IMR-90 (cell line): ENCODE results near the gene HS3ST6. TPM values are rescaled to one million over a fixed set of nuclear protein-coding genes. Genes with fewer than 3 reads are reported as not detected.

Source experiments
- ATAC-seq: fragments of 200-7000 bp; cut with Tn5 transposase; 2 replicates; pipeline ENCODE4 v1.9.1; 2020; ENCODE audit warnings: low read depth, mild to moderate bottlenecking, moderate library complexity
- BruUV-seq: library from RNA; stranded (reverse); fragments of 400-500 nt; replicated peaks from 2 replicates; lab custom pipeline; 2021; lab: Mats Ljungman, UMichigan
- CTCF ChIA-PET: fragments of 300-600 bp; formaldehyde crosslinking; extraction: SDS; loops from one replicate; lab custom pipeline; 2021; ENCODE audit warnings: antibody characterized with exemption; lab: Yijun Ruan, JAX
- POLR2A ChIA-PET: fragments of 300-600 bp; sonication (Branson Sonifier 250); formaldehyde crosslinking; loops from one replicate; lab custom pipeline; 2022; ENCODE audit warnings: antibody characterized with exemption; ENCODE audit not compliant: unreplicated experiment; lab: Charles Lee
- DNase-seq: peaks from one replicate; pipeline ENCODE4 v3.0.0; 2013
- H2AFZ ChIP-seq: replicated peaks from 2 replicates; pipeline ENCODE3; 2013; ENCODE audit warnings: low read length, mild to moderate bottlenecking; ENCODE audit not compliant: poor library complexity
- H2AK5ac ChIP-seq: 2 replicates; pipeline ENCODE4 v1.6.1; 2013; ENCODE audit warnings: low read depth, low read length, inconsistent platforms
- H2AK9ac ChIP-seq: replicated peaks from 2 replicates; pipeline ENCODE3; 2013; ENCODE audit warnings: mild to moderate bottlenecking, low read depth, low read length, moderate library complexity; ENCODE audit not compliant: poor library complexity
- H2BK120ac ChIP-seq: 2 replicates; pipeline ENCODE4 v1.6.1; 2013; ENCODE audit warnings: low read depth, low read length, inconsistent platforms
- H2BK15ac ChIP-seq: 3 replicates; pipeline ENCODE4 v1.6.1; 2013; ENCODE audit warnings: low read depth, low read length, inconsistent platforms
- H2BK20ac ChIP-seq: 2 replicates; pipeline ENCODE4 v1.6.1; 2013; ENCODE audit warnings: low read depth, mild to moderate bottlenecking, inconsistent platforms, low read length, moderate library complexity
- H2BK5ac ChIP-seq: 2 replicates; pipeline ENCODE4 v1.6.1; 2013; ENCODE audit warnings: mild to moderate bottlenecking, low read depth, low read length, inconsistent platforms; ENCODE audit not compliant: poor library complexity, severe bottlenecking
- H3K14ac ChIP-seq: replicated peaks from 2 replicates; pipeline ENCODE4 v1.6.1; 2013; ENCODE audit warnings: low read depth, low read length, inconsistent platforms
- H3K18ac ChIP-seq: 2 replicates; pipeline ENCODE4 v1.6.1; 2013; ENCODE audit warnings: low read depth, low read length, control low read depth
- H3K23ac ChIP-seq: 2 replicates; pipeline ENCODE4 v1.6.1; 2013; ENCODE audit warnings: low read depth, low read length, inconsistent platforms
- H3K27ac ChIP-seq: 2 replicates; pipeline ENCODE4 v1.5.1; 2013; ENCODE audit warnings: mild to moderate bottlenecking, control low read depth, low read length; ENCODE audit not compliant: insufficient read depth
- H3K27me3 ChIP-seq: 2 replicates; pipeline ENCODE4 v1.6.1; 2013; ENCODE audit warnings: low read length; ENCODE audit not compliant: control insufficient read depth, insufficient read depth
- H3K36me3 ChIP-seq: 2 replicates; pipeline ENCODE4 v1.6.1; 2013; ENCODE audit warnings: low read length, mixed read lengths; ENCODE audit not compliant: control insufficient read depth, insufficient read depth
- H3K4ac ChIP-seq: 2 replicates; pipeline ENCODE4 v1.6.1; 2013; ENCODE audit warnings: low read depth, low read length, inconsistent platforms
- H3K4me1 ChIP-seq: 2 replicates; pipeline ENCODE4 v1.6.1; 2013; ENCODE audit warnings: low read length, mixed read lengths; ENCODE audit not compliant: control insufficient read depth, insufficient read depth
- H3K4me2 ChIP-seq: 2 replicates; pipeline ENCODE4 v1.6.1; 2013; ENCODE audit warnings: low read depth, mild to moderate bottlenecking, control low read depth, low read length, moderate library complexity
- H3K4me3 ChIP-seq: 2 replicates; pipeline ENCODE4 v1.5.1; 2013; ENCODE audit warnings: low read depth, mild to moderate bottlenecking, control low read depth, low read length, moderate library complexity; ENCODE audit not compliant: insufficient read depth
- H3K56ac ChIP-seq: 2 replicates; pipeline ENCODE4 v1.6.1; 2013; ENCODE audit warnings: low read length, inconsistent platforms; ENCODE audit not compliant: insufficient read depth; ENCODE audit errors: extremely low read depth
- H3K79me1 ChIP-seq, 2 experiments: 2 replicates each; pipeline ENCODE4 v1.6.1; 2013; ENCODE audit warnings: low read length in 2 of 2, inconsistent platforms in 1 of 2, low read depth in 1 of 2
- H3K9ac ChIP-seq: 2 replicates; pipeline ENCODE4 v1.6.1; 2013; ENCODE audit warnings: low read depth, low read length, control low read depth
- H3K9me1 ChIP-seq: 2 replicates; pipeline ENCODE4 v1.6.1; 2013; ENCODE audit warnings: low read length, inconsistent platforms; ENCODE audit not compliant: insufficient read depth
- H3K9me3 ChIP-seq: 2 replicates; pipeline ENCODE4 v1.6.1; 2013; ENCODE audit warnings: low read length; ENCODE audit not compliant: control insufficient read depth, insufficient read depth
- H4K20me1 ChIP-seq: 2 replicates; pipeline ENCODE4 v1.6.1; 2013; ENCODE audit warnings: low read length, inconsistent platforms; ENCODE audit not compliant: insufficient read depth
- H4K5ac ChIP-seq: 2 replicates; pipeline ENCODE4 v1.6.1; 2013; ENCODE audit warnings: mild to moderate bottlenecking, low read depth, low read length, control low read depth
- H4K8ac ChIP-seq, 2 experiments: 2 replicates each; pipeline ENCODE4 v1.6.1; 2013; ENCODE audit warnings: low read depth in 2 of 2, low read length in 2 of 2, control low read depth in 1 of 2, inconsistent platforms in 1 of 2
- H4K91ac ChIP-seq: 2 replicates; pipeline ENCODE4 v1.6.1; 2013; ENCODE audit warnings: low read depth, low read length, inconsistent platforms; ENCODE audit not compliant: insufficient read depth
- BHLHE40 ChIP-seq: fragments of 150-350 bp; IDR thresholded peaks from 2 replicates; pipeline ENCODE4 v1.6.1; 2016; ENCODE audit warnings: mild to moderate bottlenecking, low read depth, low read length
- CHD1 ChIP-seq: IDR thresholded peaks from 2 replicates; pipeline ENCODE4 v1.6.1; 2012; ENCODE audit warnings: low read depth, low read length, improper control_type of control experiment
- FOS ChIP-seq: fragments of 150-350 bp; IDR thresholded peaks from 2 replicates; pipeline ENCODE4 v1.6.1; 2016; ENCODE audit warnings: low read depth, low read length
- MXI1 ChIP-seq: IDR thresholded peaks from 2 replicates; pipeline ENCODE4 v1.6.1; 2012; ENCODE audit warnings: low read depth, mild to moderate bottlenecking, low read length, moderate library complexity, borderline replicate concordance
- RAD21 ChIP-seq: IDR thresholded peaks from 2 replicates; pipeline ENCODE4 v1.6.1; 2012; ENCODE audit warnings: low read length, improper control_type of control experiment
- RCOR1 ChIP-seq: IDR thresholded peaks from 2 replicates; pipeline ENCODE4 v1.6.1; 2012; ENCODE audit warnings: mild to moderate bottlenecking, low read length, improper control_type of control experiment; ENCODE audit not compliant: insufficient replicate concordance
- WGBS, 2 experiments: methylation state at CpG; one replicate each; pipeline versions ENCODE4 v1.1.5 to v1.1.7; 2013; ENCODE audit warnings: missing lambda C conversion rate in 2 of 2; ENCODE audit not compliant: insufficient read length in 1 of 2; ENCODE audit errors: extremely low coverage in 2 of 2; 5-methylcytosine and 5-hydroxymethylcytosine counted together
- dilution Hi-C: fragments of 300-500 bp; cut with HindIII; formaldehyde crosslinking; loops from one replicate; pipeline ENCODE4 v1.14.3; 2018; ENCODE audit warnings: low sequenced_read_pairs; ENCODE audit not compliant: unreplicated experiment
- in situ Hi-C: fragments of 300-500 bp; cut with MboI; formaldehyde crosslinking; loops from 3 replicates; pipeline ENCODE4 v1.14.3; 2019; ENCODE audit warnings: low sequenced_read_pairs, inconsistent platforms, mixed read lengths
- intact Hi-C: fragments of 100-400 bp; cut with micrococcal nuclease; formaldehyde crosslinking; loops from 2 replicates; pipeline ENCODE4 v1.10.0; 2022
- polyA plus RNA-seq, 3 experiments: library from polyadenylated mRNA; depleted of rRNA; stranded (reverse); fragments of >200 nt; gene quantifications; 2 replicates each; pipeline ENCODE4 v1.2.3, GENCODE V29; 2012; ENCODE audit warnings: low replicate concordance in 1 of 3
- total RNA-seq: library from RNA; depleted of rRNA; stranded (reverse); fragments of >200 nt; gene quantifications from 2 replicates; pipeline ENCODE4 v1.2.3, GENCODE V29; 2012
- TF ChIP-seq, protein P1 (sequence below): conservative IDR thresholded peaks from 2 replicates; pipeline ENCODE4 v1.5.1; 2012; ENCODE audit warnings: mild to moderate bottlenecking, low read depth, low read length, improper control_type of control experiment
- TF ChIP-seq, protein P2 (sequence below): fragments of 150-350 bp; IDR thresholded peaks from 2 replicates; pipeline ENCODE4 v1.6.1; 2016; ENCODE audit warnings: low read depth, mild to moderate bottlenecking, low read length, moderate library complexity, borderline replicate concordance

HS3ST6 gene
- total and polyA plus RNA-seq, 2 of the 4 experiments (the other 2 are of a cell fraction), result not detected

DNA sequence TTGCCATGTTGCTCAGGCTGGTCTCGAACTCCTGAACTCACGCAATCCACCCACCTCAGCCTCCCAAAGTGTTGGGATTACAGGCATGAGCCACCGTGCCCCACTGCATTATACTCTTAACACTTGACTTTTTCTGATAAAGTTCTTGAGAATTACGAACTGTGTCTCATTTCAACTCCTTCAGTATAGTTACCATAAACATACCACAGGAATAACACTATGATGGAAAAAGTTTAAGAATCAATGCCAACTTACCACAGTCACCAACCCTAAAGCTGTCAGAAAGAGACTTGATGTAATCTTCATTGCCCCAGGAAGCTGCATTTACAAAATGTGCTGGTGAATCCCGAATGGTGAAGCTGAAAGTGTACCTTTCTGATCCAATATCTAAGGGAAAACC is 56.5 kb downstream of the HS3ST6 start:
- Histone ChIP-seq H3K14ac (no peak overlapping the region), H2BK15ac (no peak overlapping the region), H2AFZ (no peak overlapping the region), H3K27me3 (peaks cover 50% of the 10 kb centered on the region), H4K5ac (no peak overlapping the region), H3K36me3 (no peaks in the 10 kb centered on the region), H3K4me1 (peaks cover 2% of the 10 kb centered on the region; the same call in 1 of the 2 replicates), H2BK120ac (no peak overlapping the region), H3K4me2 (no peak overlapping the region), H3K9me3 (no peaks in the 10 kb centered on the region), H3K9ac (no peak overlapping the region), H3K79me1 (no peaks in the 10 kb centered on the region), H3K9me1 (no peaks in the 10 kb centered on the region), H2AK5ac (no peak overlapping the region), H3K56ac (no peak overlapping the region), H3K27ac (no peak overlapping the region), H4K91ac (no peak overlapping the region), H2AK9ac (no peak overlapping the region), H4K8ac (no peak overlapping the region), H3K18ac (no peak overlapping the region), H3K23ac (no peak overlapping the region), H4K20me1 (no peaks in the 10 kb centered on the region), H2BK5ac (no peak overlapping the region), H2BK20ac (no peak overlapping the region), H3K4ac (no peak overlapping the region), H3K4me3 (no peak overlapping the region)
- BruUV-seq, result no TSS peak
- ATAC-seq (no peak), DNase-seq (no peak)
- CTCF ChIA-PET, result no interaction called here
- TF ChIP-seq FOS (no peak), BHLHE40 (no peak), RAD21 (no peak), RCOR1 (no peak), MXI1 (no peak), CHD1 (no peak)
- TF ChIP-seq, protein P1, sequence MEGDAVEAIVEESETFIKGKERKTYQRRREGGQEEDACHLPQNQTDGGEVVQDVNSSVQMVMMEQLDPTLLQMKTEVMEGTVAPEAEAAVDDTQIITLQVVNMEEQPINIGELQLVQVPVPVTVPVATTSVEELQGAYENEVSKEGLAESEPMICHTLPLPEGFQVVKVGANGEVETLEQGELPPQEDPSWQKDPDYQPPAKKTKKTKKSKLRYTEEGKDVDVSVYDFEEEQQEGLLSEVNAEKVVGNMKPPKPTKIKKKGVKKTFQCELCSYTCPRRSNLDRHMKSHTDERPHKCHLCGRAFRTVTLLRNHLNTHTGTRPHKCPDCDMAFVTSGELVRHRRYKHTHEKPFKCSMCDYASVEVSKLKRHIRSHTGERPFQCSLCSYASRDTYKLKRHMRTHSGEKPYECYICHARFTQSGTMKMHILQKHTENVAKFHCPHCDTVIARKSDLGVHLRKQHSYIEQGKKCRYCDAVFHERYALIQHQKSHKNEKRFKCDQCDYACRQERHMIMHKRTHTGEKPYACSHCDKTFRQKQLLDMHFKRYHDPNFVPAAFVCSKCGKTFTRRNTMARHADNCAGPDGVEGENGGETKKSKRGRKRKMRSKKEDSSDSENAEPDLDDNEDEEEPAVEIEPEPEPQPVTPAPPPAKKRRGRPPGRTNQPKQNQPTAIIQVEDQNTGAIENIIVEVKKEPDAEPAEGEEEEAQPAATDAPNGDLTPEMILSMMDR, result no peak
- TF ChIP-seq, protein P2, sequence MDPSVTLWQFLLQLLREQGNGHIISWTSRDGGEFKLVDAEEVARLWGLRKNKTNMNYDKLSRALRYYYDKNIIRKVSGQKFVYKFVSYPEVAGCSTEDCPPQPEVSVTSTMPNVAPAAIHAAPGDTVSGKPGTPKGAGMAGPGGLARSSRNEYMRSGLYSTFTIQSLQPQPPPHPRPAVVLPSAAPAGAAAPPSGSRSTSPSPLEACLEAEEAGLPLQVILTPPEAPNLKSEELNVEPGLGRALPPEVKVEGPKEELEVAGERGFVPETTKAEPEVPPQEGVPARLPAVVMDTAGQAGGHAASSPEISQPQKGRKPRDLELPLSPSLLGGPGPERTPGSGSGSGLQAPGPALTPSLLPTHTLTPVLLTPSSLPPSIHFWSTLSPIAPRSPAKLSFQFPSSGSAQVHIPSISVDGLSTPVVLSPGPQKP, result no peak
- WGBS, 2 experiments, result no CpG with 5 or more reads among the region's 5 CpGs
- dilution Hi-C loops (no loop called here), intact Hi-C loops (no loop called here), in situ Hi-C loops (loop anchor here (5.0 kb wide), 1 partner anchor 71 kb away; no protein-coding TSS in a partner anchor)
- POLR2A ChIA-PET, result no interaction called here
